ENCODE results near the gene ZFYVE1. TPM values are rescaled to one million over a fixed set of nuclear protein-coding genes. Genes with fewer than 3 reads are reported as not detected.

ZFYVE1 gene
- total and polyA plus RNA-seq, 2 of the 13 experiments (the other 11 are each of a cell fraction or from before 2014, with no cell fraction given), result 2.6 to 5.3 TPM

DNA sequence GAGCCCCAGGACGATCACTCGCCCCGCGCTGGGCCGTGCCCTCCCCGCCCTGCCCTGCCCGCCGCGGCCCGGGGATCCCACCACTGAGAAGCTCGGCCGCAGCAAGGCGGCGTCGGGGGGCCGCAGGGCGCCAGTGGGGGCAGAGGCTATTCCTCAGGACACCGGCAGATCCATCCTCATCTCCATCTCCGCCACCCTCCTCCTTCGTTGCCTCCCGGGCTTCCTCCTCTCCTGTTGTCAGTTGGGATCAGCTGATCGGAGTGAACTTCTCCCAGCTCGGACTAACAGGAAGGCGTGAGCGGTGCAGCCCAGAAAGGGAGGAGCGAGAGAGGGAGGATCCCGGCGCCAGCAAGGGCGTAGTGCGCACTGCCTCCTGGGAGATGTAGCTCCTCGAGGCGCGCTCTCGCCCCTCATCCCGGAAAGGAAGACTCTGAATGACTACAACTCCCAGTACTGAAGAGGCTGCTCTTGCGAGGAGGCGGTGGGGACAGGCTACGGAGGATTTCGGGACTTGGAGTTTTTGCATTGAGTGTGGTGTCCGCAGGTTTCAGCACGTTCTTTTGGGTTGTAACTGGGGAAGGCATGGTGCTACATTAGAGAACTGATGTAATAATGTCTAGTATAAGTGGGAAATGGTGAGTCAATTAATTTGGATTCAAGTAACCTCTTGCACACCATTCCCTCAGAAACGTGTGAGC lies at the start of gene ZFYVE1 (continued):
- TF ChIP-seq, protein P1, sequence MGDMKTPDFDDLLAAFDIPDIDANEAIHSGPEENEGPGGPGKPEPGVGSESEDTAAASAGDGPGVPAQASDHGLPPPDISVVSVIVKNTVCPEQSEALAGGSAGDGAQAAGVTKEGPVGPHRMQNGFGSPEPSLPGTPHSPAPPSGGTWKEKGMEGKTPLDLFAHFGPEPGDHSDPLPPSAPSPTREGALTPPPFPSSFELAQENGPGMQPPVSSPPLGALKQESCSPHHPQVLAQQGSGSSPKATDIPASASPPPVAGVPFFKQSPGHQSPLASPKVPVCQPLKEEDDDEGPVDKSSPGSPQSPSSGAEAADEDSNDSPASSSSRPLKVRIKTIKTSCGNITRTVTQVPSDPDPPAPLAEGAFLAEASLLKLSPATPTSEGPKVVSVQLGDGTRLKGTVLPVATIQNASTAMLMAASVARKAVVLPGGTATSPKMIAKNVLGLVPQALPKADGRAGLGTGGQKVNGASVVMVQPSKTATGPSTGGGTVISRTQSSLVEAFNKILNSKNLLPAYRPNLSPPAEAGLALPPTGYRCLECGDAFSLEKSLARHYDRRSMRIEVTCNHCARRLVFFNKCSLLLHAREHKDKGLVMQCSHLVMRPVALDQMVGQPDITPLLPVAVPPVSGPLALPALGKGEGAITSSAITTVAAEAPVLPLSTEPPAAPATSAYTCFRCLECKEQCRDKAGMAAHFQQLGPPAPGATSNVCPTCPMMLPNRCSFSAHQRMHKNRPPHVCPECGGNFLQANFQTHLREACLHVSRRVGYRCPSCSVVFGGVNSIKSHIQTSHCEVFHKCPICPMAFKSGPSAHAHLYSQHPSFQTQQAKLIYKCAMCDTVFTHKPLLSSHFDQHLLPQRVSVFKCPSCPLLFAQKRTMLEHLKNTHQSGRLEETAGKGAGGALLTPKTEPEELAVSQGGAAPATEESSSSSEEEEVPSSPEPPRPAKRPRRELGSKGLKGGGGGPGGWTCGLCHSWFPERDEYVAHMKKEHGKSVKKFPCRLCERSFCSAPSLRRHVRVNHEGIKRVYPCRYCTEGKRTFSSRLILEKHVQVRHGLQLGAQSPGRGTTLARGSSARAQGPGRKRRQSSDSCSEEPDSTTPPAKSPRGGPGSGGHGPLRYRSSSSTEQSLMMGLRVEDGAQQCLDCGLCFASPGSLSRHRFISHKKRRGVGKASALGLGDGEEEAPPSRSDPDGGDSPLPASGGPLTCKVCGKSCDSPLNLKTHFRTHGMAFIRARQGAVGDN (CRISPR knock-in tag; IDR thresholded peaks at IDR 0.05), result peak; percentile 73
- no peak for TF ChIP-seq SOX6 (IDR thresholded peaks at IDR 0.05)
- peak; percentile 55 for TF ChIP-seq SOX6 (CRISPR knock-in tag; IDR thresholded peaks at IDR 0.05)
- TF ChIP-seq, protein P2, sequence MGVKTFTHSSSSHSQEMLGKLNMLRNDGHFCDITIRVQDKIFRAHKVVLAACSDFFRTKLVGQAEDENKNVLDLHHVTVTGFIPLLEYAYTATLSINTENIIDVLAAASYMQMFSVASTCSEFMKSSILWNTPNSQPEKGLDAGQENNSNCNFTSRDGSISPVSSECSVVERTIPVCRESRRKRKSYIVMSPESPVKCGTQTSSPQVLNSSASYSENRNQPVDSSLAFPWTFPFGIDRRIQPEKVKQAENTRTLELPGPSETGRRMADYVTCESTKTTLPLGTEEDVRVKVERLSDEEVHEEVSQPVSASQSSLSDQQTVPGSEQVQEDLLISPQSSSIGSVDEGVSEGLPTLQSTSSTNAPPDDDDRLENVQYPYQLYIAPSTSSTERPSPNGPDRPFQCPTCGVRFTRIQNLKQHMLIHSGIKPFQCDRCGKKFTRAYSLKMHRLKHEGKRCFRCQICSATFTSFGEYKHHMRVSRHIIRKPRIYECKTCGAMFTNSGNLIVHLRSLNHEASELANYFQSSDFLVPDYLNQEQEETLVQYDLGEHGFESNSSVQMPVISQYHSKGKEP (CRISPR knock-in tag; IDR thresholded peaks at IDR 0.05), result no peak
- TF ChIP-seq FOXA1 (IDR thresholded peaks at IDR 0.05), result no peak
- peak; percentile 38; the same call in 1 of the 2 replicates for TF ChIP-seq FOXA1 (CRISPR knock-in tag; IDR thresholded peaks at IDR 0.05)
- no peak for TF ChIP-seq RAD21 (CRISPR knock-in tag; IDR thresholded peaks at IDR 0.05)
- TF ChIP-seq HMG20B (CRISPR knock-in tag; conservative IDR thresholded peaks at IDR 0.05), result no peak
- peak; percentile 66; the same call in 1 of the 2 replicates for TF ChIP-seq KAT8 (CRISPR knock-in tag; IDR thresholded peaks at IDR 0.05)
- TF ChIP-seq SALL1 (CRISPR knock-in tag; IDR thresholded peaks at IDR 0.05), result peak; percentile 62
- no peak for TF ChIP-seq MAZ (IDR thresholded peaks at IDR 0.05; ENCODE audit: borderline replicate concordance, low read depth, low read length)
- peak; percentile 83 for TF ChIP-seq MAZ (CRISPR knock-in tag; IDR thresholded peaks at IDR 0.05; ENCODE audit: low read depth)
- TF ChIP-seq, protein P3, sequence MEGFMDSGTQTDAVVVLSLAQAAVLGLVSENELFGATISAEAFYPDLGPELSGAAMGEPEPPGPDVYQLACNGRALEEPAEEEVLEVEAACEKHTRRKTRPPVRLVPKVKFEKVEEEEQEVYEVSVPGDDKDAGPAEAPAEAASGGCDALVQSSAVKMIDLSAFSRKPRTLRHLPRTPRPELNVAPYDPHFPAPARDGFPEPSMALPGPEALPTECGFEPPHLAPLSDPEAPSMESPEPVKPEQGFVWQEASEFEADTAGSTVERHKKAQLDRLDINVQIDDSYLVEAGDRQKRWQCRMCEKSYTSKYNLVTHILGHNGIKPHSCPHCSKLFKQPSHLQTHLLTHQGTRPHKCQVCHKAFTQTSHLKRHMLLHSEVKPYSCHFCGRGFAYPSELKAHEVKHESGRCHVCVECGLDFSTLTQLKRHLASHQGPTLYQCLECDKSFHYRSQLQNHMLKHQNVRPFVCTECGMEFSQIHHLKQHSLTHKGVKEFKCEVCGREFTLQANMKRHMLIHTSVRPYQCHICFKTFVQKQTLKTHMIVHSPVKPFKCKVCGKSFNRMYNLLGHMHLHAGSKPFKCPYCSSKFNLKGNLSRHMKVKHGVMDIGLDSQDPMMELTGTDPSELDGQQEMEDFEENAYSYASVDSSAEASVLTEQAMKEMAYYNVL (CRISPR knock-in tag; IDR thresholded peaks at IDR 0.05; ENCODE audit: borderline replicate concordance), result peak; percentile 78
- TF ChIP-seq ARID2 (CRISPR knock-in tag; IDR thresholded peaks at IDR 0.05; ENCODE audit: borderline replicate concordance), result no peak
- no peak for TF ChIP-seq ZNF451 (CRISPR knock-in tag; IDR thresholded peaks at IDR 0.05)
- TF ChIP-seq, protein P4, sequence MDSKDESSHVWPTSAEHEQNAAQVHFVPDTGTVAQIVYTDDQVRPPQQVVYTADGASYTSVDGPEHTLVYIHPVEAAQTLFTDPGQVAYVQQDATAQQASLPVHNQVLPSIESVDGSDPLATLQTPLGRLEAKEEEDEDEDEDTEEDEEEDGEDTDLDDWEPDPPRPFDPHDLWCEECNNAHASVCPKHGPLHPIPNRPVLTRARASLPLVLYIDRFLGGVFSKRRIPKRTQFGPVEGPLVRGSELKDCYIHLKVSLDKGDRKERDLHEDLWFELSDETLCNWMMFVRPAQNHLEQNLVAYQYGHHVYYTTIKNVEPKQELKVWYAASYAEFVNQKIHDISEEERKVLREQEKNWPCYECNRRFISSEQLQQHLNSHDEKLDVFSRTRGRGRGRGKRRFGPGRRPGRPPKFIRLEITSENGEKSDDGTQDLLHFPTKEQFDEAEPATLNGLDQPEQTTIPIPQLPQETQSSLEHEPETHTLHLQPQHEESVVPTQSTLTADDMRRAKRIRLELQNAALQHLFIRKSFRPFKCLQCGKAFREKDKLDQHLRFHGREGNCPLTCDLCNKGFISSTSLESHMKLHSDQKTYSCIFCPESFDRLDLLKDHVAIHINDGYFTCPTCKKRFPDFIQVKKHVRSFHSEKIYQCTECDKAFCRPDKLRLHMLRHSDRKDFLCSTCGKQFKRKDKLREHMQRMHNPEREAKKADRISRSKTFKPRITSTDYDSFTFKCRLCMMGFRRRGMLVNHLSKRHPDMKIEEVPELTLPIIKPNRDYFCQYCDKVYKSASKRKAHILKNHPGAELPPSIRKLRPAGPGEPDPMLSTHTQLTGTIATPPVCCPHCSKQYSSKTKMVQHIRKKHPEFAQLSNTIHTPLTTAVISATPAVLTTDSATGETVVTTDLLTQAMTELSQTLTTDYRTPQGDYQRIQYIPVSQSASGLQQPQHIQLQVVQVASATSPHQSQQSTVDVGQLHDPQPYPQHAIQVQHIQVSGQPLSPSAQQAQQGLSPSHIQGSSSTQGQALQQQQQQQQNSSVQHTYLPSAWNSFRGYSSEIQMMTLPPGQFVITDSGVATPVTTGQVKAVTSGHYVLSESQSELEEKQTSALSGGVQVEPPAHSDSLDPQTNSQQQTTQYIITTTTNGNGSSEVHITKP (CRISPR knock-in tag; IDR thresholded peaks at IDR 0.05; ENCODE audit: low read depth), result 0 out of 2 replicates have a peak, but pooled peaks have one; percentile 50
- TF ChIP-seq ZNF143 (CRISPR knock-in tag; IDR thresholded peaks at IDR 0.05), result peak; percentile 100
- no peak for TF ChIP-seq CENPX (CRISPR knock-in tag; IDR thresholded peaks at IDR 0.05)
- TF ChIP-seq ZNF501 (CRISPR knock-in tag; IDR thresholded peaks at IDR 0.05), result peak; percentile 83

All from HepG2 (cell line).